M059J (cell line): ENCODE data around the gene HMCN2. TPM values are rescaled to one million over a fixed set of nuclear protein-coding genes. Genes with fewer than 3 reads are reported as not detected.
A peak's percentile ranks its signal among the peaks of the same experiment; 100 is the strongest.
"Not testable (repeated sequence)": the region's sequence is repeated elsewhere in the genome, so short reads cannot be mapped to it uniquely, and the experiment has no call there.

Experiments
- DNase-seq: peaks from one replicate; pipeline ENCODE4 v3.0.0-alpha.2; 2012; ENCODE audit warnings: low read depth
- total RNA-seq: library from RNA; depleted of rRNA; stranded (reverse); fragments of >200 nt; shearing (Covaris generic); gene quantifications from 2 replicates; pipeline ENCODE4 v1.2.3, GENCODE V29; 2014

HMCN2 gene
- total RNA-seq, 1 experiment from 2014 or later = not detected

- DNase-seq = no peak
Measured at GRCh38 chr9:130328349-130328801, 62.8 kb downstream of the HMCN2 start.

GRCh38 chr9:130329061-130329460 is 63.5 kb downstream of the HMCN2 start:
- no peak for DNase-seq

- no peak for DNase-seq
Measured at GRCh38 chr9:130330202-130330862, 64.8 kb downstream of the HMCN2 start.

- DNase-seq = no peak
Measured at GRCh38 chr9:130331061-130331460, 65.5 kb downstream of the HMCN2 start.

- DNase-seq = peak; percentile 74
Measured at GRCh38 chr9:130331573-130331972, 66.0 kb downstream of the HMCN2 start.

GRCh38 chr9:130332384-130332926 is 66.9 kb downstream of the HMCN2 start:
- no peak for DNase-seq

GRCh38 chr9:130333041-130333711 is 67.6 kb downstream of the HMCN2 start:
- no peak for DNase-seq

GRCh38 chr9:130333712-130334062 is 68.1 kb downstream of the HMCN2 start:
- DNase-seq = no peak

- no peak for DNase-seq
Measured at GRCh38 chr9:130334915-130335314, 69.4 kb downstream of the HMCN2 start.

- no peak for DNase-seq
Measured at GRCh38 chr9:130336027-130336610, 70.6 kb downstream of the HMCN2 start.

- DNase-seq = no peak
Measured at GRCh38 chr9:130336885-130337284, 71.3 kb downstream of the HMCN2 start.

GRCh38 chr9:130337318-130337717 is 71.8 kb downstream of the HMCN2 start:
- no peak for DNase-seq

- DNase-seq = no peak
Measured at GRCh38 chr9:130337784-130338380, 72.3 kb downstream of the HMCN2 start.

GRCh38 chr9:130338891-130339290 is 73.3 kb downstream of the HMCN2 start:
- DNase-seq = not testable (repeated sequence)

- no peak for DNase-seq
Measured at GRCh38 chr9:130339306-130339705, 73.7 kb downstream of the HMCN2 start.

GRCh38 chr9:130340011-130340410 is 74.5 kb downstream of the HMCN2 start:
- DNase-seq = peak; percentile 34

GRCh38 chr9:130340557-130340956 is 75.0 kb downstream of the HMCN2 start:
- not testable (repeated sequence) for DNase-seq

GRCh38 chr9:130341128-130341527 is 75.6 kb downstream of the HMCN2 start:
- no peak for DNase-seq

- no peak for DNase-seq
Measured at GRCh38 chr9:130341839-130342713, 76.5 kb downstream of the HMCN2 start.

GRCh38 chr9:130342714-130343085 is 77.1 kb downstream of the HMCN2 start:
- no peak for DNase-seq

GRCh38 chr9:130343445-130343918 is 77.9 kb downstream of the HMCN2 start:
- DNase-seq = no peak
